Measurements from ENCODE around the gene SH3TC1. TPM values are rescaled to one million over a fixed set of nuclear protein-coding genes. Genes with fewer than 3 reads are reported as not detected.

The SH3TC1 gene
- total RNA-seq, 1 donor from 2014 or later: 50.6 TPM

DNA sequence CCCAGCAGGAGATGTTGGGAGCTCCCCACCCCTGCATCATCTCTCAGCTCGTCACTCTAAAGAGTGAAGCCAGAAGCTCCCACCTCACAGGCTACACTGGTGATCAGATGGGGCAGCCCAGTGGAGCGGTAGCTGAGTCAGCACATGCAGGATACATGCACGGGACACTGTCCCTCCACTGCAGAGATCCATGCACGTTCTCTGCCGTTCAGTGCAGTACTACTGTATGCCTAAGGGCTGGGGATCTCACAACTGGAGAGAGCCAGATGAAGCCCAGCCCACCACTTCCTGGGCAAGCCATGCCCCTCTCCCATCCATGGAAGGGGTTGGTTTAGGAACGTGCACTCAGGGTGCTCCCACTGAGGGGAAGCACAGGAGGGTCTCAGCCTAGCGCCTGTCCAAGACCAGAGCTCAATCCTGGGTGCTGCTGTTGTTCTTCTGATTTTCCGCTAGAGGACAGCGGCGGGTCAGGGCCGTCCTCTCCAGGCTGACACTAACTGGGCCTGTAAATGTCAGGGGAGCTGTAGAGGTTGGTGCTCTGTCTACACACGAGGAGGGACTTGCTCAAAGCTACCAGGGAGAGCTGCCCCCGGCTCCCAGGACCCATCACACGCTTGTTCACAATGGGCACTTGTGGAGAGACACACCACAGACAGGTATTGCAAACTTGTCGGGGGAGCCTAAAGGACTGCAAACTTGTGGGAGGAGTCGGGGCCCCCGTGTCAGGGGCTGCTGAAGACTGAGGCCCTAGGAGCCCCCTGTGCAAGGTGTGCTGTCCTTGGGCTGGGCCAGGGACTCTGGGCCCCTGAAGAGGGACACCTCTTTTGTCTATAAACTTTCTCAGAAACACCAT is 22.3 kb upstream of the SH3TC1 start:
- Histone ChIP-seq H3K4me1 (no peaks in the 10 kb centered on the region), H3K9me3 (no peaks in the 10 kb centered on the region), H3K27me3 (no peaks in the 10 kb centered on the region), H3K27ac (no peak overlapping the region), H3K36me3 (no peaks in the 10 kb centered on the region), H3K4me3 (no peak overlapping the region)
- TF ChIP-seq POLR2AphosphoS5 (IDR thresholded peaks at IDR 0.05; ENCODE audit: insufficient read depth in 1 of 2, low read depth in 1 of 2): no peak
- no peak for TF ChIP-seq POLR2A (IDR thresholded peaks at IDR 0.05)
- TF ChIP-seq, protein P1, sequence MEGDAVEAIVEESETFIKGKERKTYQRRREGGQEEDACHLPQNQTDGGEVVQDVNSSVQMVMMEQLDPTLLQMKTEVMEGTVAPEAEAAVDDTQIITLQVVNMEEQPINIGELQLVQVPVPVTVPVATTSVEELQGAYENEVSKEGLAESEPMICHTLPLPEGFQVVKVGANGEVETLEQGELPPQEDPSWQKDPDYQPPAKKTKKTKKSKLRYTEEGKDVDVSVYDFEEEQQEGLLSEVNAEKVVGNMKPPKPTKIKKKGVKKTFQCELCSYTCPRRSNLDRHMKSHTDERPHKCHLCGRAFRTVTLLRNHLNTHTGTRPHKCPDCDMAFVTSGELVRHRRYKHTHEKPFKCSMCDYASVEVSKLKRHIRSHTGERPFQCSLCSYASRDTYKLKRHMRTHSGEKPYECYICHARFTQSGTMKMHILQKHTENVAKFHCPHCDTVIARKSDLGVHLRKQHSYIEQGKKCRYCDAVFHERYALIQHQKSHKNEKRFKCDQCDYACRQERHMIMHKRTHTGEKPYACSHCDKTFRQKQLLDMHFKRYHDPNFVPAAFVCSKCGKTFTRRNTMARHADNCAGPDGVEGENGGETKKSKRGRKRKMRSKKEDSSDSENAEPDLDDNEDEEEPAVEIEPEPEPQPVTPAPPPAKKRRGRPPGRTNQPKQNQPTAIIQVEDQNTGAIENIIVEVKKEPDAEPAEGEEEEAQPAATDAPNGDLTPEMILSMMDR (IDR thresholded peaks at IDR 0.05): peak; percentile 38 to 76 (median 48)
- DNase-seq (ENCODE audit: extremely low spot score in 2 of 2): no peak
- intact Hi-C loops (cut with DNase I): no loop called here

DNA sequence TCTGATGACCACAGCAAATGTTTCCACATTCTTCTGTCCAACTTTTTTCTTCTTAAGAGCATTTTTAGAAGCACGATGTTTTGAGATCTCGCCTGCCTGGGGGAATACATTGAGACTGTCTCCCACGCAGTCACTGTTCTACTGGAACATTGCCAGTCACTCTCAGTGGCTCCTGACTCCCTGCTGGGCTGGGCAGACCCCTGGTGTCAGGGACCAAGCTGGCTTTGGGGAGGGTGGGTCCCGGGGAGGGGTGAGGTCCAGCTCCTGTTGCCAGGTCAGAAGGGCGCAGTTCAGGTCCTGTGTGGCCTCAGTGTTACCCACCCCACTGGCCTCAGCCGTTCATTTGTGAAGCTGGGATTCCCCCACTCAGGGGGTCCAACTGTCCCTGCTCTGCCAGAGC is 21.5 kb upstream of the SH3TC1 start:
- Histone ChIP-seq H3K27ac (no peak overlapping the region), H3K27me3 (no peaks in the 10 kb centered on the region), H3K36me3 (no peaks in the 10 kb centered on the region), H3K4me3 (no peak overlapping the region), H3K9me3 (no peaks in the 10 kb centered on the region), H3K4me1 (peaks cover 3% of the 10 kb centered on the region)
- intact Hi-C loops (cut with DNase I): no loop called here
- TF ChIP-seq, protein P1 (IDR thresholded peaks at IDR 0.05): no peak
- TF ChIP-seq POLR2AphosphoS5 (IDR thresholded peaks at IDR 0.05; ENCODE audit: insufficient read depth in 1 of 2, low read depth in 1 of 2): no peak
- no peak for TF ChIP-seq POLR2A (IDR thresholded peaks at IDR 0.05)
- no peak for DNase-seq (ENCODE audit: extremely low spot score in 2 of 2)

GRCh38 chr4:8177956-8178355 is 21.1 kb upstream of the SH3TC1 start:
- no peaks in the 10 kb centered on the region for H3K9me3 ChIP-seq
- H3K4me3 ChIP-seq: no peak overlapping the region
- no peak for DNase-seq (ENCODE audit: extremely low spot score in 2 of 2)
- H3K27me3 ChIP-seq: no peaks in the 10 kb centered on the region
- TF ChIP-seq POLR2A (IDR thresholded peaks at IDR 0.05): no peak
- TF ChIP-seq POLR2AphosphoS5 (IDR thresholded peaks at IDR 0.05; ENCODE audit: insufficient read depth in 1 of 2, low read depth in 1 of 2): no peak
- TF ChIP-seq, protein P1 (IDR thresholded peaks at IDR 0.05): no peak
- intact Hi-C loops (cut with DNase I): no loop called here
- H3K27ac ChIP-seq: no peak overlapping the region
- peaks cover 7% of the 10 kb centered on the region for H3K4me1 ChIP-seq
- H3K36me3 ChIP-seq: no peaks in the 10 kb centered on the region

GRCh38 chr4:8179074-8179473 is 20.0 kb upstream of the SH3TC1 start:
- peaks cover 18% of the 10 kb centered on the region for H3K4me1 ChIP-seq
- H3K36me3 ChIP-seq: no peaks in the 10 kb centered on the region

More at GRCh38 chr4:8179074-8179473, 20.0 kb upstream of the SH3TC1 start:
- TF ChIP-seq POLR2A (IDR thresholded peaks at IDR 0.05): no peak
- TF ChIP-seq POLR2AphosphoS5 (IDR thresholded peaks at IDR 0.05; ENCODE audit: insufficient read depth in 1 of 2, low read depth in 1 of 2): no peak
- TF ChIP-seq, protein P1 (IDR thresholded peaks at IDR 0.05): no peak
- no peaks in the 10 kb centered on the region for H3K9me3 ChIP-seq
- H3K27ac ChIP-seq: no peak overlapping the region
- H3K27me3 ChIP-seq: no peaks in the 10 kb centered on the region
- no peak overlapping the region for H3K4me3 ChIP-seq
- intact Hi-C loops (cut with DNase I): no loop called here
- no peak for DNase-seq (ENCODE audit: extremely low spot score in 2 of 2)

Measured in vagina (tissue), 2 donors.